Stimulated activated CD4-positive, alpha-beta T cell treated with anti-CD3 and anti-CD28 coated beads, Interleukin-1b, Interleukin-23, amount 100 ng/mL, for 24 hours (primary cell): ENCODE results near the gene PPFIBP1.
"Not testable (repeated sequence)": the region's sequence is repeated elsewhere in the genome, so short reads cannot be mapped to it uniquely, and the experiment has no call there.

ENCODE experiments used
- DNase-seq, 4 experiments: peaks; one replicate each; pipeline ENCODE4 v3.0.0-alpha.2; 2020; ENCODE audit warnings: low read depth in 4 of 4, low spot score in 1 of 4

The PPFIBP1 gene

DNA sequence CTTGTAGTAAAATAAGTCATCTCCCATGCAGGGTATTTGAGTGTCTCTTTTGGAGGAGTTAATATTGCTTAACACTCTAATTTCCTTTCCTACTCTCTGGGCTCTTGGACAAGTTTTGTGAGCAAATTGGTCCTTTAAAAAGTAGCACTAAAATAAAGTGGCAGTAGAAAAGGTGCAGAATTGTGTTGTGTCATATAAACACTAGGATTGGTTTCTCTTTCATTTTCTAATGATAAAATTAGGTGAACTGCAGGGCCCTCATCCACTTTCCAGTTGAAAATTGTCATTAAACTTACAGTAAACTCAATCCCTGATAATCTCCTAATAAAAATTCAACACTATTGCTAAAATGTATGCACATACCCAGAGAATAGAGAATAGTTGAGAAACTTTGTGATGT is 129.7 kb downstream of the PPFIBP1 start:
- DNase-seq, result no peak

DNA sequence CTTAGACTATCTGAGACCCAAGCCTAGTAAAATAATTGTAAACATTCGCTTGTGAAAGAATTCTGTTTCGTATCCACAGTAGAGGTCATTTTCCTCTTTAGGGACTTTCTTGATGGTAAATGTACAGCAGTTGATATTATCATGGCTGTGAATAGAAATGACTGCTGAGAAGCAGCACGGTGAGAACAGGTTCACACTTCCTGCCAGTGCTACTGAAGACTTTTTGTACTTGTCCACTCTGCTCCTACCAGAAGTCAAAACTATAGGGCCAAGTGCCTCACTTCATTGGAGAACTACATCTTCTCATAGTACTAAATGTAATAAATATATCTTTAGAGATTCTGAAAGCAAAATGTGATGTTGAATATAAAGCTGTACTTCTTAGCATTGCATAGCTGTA is 131.5 kb downstream of the PPFIBP1 start:
- not testable (repeated sequence) for DNase-seq

DNA sequence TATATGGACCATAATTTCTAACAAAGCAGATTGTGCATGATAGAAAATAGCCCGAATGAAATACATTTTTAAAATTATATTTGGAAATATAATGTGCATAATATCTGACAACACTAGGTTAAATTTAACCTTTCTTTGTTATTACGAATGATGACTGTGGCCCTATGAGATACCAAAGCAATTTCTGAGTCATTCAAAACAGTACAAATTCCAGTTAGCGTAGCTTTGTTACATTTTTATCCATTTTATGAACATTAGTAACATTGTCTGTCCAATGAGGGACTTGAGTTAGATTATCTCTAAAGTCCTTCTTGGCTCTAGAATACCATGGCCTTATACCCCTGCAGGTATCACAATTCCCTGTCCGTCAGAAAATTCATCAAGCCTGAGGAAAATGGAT is 133.3 kb downstream of the PPFIBP1 start:
- no peak for DNase-seq

DNA sequence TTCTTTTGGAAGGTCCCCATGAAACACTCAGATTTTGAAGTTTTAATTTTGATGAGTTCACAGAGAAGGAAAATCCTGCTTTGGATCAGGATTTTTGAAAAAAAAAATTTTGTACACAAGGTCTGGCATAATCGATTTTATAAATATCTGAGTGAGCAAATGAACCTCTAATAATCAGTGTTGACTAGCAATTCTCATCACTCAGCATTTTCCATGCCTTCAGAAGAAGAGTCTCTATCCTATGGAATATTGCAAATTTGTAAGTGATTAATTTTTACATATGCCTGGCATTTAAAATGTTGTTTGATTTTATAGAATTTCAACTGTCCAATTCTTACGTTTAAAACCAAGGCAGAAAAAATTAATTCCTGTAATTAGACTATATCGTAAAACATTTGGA is 141.7 kb downstream of the PPFIBP1 start:
- DNase-seq, result no peak

DNA sequence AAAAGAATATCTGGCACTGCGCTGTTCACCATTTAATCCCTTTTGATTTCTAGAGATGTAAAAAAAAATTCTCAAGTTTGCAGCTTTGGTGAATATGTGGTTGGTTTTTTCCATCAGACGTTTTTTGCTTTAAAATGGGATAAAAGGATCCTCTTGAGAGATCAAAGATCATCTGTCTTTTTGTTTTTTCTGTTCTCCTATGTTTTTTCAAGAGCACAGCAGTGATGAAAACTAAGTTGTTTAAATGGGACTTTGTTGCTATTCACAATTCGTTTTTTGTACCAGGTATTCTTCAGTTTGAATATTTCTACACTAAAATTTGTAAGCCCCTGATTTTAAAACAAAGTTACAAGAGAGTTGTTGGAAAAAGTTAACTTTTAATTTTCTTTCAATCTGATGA is 142.5 kb downstream of the PPFIBP1 start:
- DNase-seq, result no peak

DNA sequence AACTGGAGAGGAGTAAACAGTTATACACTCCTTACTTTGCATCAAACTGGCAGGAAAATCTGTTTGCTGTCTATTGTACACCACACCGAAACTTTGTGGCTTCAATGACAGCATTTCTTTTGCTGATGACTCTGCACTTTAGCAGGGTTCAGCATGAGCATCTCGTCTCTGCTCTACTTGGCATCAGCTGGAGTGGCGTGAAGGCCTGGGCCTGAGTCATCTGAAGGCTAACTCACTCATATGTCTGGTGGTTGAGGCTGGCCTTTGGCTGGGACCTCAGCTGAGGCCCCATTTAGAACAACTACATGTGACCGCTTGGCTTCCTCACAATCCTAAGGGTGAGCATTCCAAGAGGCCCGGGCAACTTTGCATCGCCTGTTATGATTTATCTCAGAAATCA is 143.5 kb downstream of the PPFIBP1 start:
- no peak for DNase-seq

DNA sequence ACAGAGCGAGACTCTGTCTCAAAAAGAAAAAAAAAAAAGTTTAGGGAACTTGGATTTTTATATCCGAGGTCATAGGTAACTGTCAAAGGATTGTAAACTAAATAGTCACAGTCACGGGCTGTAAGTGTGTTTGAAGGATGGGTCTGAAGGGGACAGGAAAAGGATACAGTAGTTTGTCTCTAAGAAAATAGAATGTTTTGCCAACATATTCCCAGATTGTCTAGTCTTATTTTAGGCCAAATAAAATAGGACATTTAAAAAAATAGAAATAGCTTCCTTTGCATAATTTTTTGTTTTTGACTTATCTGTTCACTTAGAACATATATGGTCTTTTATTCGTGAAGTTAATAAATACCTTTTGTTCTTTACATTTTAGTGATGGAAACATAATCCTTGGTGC is 148.0 kb downstream of the PPFIBP1 start:
- DNase-seq, result no peak

DNA sequence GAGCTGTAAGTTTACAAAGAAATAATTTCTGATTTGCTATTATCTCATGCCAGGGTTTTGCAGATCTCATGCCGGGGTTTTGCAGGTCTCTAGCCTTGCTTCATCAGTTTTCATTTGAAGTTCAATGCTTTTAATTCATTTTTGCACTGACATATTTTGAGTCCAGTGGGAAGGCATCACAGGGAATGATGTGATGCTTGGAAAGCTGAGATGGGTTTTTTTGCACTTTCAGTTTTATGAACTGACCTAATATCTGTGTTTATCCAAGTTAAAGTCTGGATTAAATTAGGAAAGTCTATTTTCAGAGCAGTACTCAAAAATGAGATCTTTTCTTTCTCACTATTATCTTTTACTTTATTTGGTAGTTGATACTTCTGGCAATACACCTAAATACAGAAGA is 148.6 kb downstream of the PPFIBP1 start:
- DNase-seq, result no peak

DNA sequence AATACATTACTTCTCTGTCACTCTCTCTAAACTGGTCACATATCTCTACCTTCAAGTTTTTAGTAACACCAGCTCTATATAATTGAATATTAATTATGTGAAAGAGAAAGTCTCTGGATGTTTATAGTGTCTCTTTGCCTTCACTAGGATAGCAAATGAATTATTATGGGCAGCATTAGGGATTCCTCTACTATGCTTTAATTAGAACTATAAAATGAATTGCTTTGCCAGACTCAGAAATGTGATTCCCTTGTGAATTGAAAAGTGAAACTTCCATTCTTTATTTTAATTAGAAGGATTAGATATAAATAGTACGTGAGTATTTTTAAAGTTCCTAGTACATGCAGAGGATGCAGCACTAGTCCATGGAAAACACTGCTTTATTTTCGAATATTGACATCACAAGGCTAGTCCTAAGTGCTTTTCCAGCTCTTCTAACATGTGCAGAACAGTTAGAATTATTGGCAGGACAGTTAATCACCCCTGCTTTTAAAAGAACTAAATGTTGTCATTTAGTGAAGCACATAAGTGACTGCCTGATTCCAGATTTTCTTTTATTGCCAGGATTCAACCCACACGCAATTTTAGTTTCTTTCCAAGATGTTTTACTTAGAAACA is 149.2 kb downstream of the PPFIBP1 start:
- no peak for DNase-seq

DNA sequence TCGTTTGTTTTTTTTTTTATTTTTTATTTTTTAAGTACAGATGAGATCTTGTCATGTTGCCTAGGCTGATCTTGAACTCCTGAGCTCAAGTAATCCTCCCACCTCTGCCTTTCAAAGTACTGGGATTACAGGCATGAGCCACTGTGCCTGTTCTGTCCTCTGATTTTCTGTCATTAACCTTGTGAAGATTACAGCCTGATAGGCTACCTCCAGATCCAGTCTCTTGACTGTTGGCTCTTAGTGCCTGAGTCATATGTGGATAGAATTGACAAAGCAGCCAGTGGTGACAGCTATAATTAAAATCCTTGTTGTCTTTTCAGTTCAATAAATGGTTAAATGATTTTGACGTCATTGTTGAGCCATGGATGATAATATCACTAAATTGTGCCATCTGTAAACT is 151.0 kb downstream of the PPFIBP1 start:
- no peak for DNase-seq

DNA sequence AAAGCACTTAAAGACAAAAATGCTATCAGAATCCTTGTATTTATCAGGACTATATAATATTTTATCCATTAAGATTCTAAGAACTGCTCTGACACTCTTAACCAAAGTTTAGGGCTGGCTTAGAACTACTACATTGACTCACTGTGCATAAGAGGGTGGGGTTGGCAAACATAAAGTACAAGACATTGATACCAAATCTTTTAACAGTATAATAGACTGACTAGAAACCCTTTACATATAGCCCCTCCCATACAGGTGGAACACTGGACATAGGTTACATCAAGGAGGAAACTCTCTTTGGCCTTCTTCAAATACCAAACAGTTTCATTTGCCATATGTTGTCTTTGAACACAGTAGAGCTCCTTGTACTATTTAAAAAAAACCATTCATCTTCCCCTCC is 156.6 kb downstream of the PPFIBP1 start:
- no peak for DNase-seq

DNA sequence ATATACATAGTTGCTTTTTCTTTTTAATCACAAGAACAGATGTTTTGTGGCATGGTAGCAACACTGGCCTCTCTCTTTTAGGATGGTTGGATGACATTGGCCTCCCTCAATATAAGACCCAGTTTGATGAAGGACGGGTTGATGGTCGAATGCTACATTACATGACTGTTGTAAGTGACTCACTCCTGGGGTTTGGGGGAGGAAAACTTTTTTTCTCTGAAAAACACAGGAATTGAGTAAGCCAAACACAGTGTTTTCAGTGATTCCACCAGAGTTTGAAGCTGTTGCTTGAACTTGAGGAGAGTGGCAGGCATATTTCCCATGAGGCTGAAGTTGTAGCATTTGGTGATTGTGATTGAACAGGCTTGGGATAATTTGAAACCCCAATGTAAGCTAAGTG is 158.5 kb downstream of the PPFIBP1 start:
- no peak for DNase-seq

DNA sequence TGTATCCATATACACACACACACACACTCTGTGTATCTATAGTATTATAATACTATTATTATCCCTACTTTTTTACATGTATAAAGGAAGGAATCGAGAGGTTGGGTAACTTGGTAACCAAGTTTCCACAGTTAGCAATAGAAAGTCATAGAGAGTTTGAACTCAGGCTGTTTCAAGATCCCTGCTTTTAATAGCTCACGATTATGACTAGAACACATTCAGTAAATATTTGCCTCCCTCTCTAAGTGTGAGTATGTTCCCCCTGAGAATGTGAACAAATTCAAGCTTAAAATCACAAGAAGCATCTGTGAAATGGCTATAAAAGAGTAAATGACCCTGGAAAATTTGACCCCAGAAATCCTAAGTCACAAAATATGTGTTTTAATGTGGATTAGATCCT is 161.3 kb downstream of the PPFIBP1 start:
- DNase-seq, result no peak

DNA sequence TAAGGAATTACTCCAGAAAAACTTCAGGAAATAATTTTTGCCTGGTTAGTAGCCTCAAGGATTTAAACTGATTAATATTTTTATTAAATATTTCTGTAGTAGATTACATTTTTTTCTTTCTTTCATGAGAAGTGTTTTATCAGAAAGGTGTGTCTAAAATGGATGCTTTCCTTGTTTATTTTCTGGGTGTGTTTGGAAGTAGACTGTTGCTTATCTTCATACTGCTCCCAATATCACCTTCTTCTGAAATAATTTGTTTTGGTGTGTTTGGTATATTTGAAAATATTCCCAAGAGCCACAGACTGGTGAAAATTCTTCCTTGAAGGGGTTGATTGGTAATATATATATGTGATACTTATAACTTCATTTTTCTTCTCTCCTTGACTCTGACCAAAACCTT is 162.1 kb downstream of the PPFIBP1 start:
- DNase-seq, result no peak

DNA sequence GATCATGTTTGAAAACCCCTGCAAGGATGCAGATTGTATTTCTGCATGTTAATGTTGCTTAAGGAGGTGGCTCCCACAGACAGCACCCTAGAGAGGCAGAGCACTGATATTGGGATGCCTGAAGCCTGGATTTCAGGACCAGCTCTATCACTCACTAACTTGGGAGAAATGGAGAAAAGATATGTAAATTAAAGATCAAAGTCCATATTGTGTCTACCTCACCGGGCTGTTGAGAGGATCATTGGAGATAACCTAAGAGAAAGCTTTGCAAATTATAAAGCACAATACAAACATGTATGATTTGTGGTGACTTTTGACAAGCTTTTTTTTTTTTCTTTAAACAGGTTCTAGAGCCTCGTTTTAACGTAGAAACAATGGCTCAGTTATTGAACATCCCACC is 164.7 kb downstream of the PPFIBP1 start:
- DNase-seq, result no peak

DNA sequence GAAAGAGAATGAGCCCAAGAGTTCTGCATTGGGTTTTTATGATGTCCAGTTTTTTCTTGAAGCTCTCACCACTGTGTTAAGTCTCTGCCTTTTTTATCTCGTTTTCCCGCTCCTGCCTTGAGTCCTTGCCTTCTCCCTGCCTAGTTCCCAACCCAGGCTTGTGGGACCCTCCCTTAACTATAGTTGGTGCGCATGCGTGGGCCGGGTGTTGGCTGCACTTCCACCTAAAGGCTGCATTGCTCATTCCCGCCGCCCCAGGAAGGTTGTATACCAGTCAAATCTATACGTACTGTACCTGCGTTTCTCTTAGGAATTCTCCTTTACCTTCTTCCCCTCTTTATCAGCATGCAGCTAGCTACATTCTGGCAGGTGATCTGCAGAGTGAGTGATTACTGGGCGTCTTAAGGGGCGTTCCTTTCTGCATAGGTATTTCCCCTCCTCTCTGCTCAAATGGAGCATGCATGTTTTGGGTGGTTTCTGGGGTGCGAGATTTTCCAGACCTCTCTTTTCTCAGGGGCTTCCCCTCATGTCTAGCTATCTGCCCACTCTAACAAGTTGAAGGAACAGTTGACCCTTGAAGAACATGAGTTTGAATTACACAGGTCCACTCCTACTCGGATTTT is 165.7 kb downstream of the PPFIBP1 start:
- no peak for DNase-seq

DNA sequence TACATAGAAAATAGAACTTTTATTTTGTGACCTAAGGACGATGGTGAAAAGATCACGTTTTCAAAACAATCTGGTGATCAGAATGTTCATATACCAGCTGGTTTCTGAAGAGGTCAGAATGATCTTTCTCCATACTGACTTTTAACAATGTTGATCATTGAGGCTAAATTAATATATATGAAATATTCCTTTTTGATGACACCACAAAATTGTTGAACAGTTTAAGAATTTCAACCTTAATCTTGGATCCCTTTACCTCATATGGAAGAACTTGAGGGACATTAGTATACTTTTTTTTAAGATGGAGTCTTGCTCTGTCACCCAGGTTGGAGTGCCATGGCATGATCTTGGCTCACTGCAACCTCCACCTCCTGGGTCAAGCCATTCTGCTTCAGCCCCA is 169.4 kb downstream of the PPFIBP1 start:
- DNase-seq, result no peak

DNA sequence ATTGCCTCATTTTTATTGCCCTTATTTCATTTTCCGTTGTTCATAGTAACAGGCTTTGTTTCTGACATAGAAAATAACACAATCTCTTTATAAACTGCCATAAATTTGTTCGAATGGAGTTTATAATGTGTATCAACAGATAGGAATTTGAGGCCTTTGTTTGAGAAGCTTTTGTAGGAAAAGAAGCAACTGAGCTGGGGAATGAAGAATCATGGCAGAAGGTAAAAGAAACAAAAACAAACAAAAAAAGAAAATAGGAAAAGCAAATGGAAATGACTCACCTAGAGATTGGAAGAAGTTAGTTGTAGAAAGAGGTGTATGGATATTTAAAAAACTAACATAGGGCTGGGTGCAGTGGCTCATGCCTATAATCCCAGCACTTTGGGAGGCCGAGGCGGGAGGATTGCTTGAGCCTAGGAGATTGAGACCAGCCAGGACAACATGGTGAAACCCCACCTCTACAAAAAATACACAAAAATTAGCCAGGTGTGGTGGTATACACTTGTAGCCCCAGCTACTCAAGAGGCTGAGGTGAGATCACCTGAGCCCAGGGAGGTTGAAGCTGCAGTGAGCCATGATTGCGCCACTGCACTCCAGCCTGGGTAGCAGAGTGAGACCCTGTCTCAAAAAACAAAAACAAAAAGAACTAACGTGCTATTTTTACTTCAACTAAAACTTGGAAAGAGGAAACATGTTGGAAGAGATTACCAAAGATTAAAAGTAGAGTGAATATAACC is 171.7 kb downstream of the PPFIBP1 start:
- no peak for DNase-seq

DNA sequence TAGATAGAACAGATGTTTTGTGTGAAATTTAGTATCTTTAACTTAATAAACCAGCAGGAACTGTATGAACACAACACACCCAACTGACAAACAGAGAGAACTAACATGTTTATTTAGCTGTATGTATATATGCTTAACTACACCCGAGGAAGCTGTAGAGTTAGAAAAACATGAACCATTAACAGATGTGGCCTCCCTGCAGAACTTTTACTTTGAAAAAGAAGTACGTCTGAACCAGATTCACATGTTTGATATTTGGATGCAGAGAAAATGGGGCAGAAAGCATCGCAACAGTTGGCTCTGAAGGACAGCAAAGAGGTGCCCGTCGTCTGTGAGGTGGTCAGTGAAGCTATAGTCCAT is 172.3 kb downstream of the PPFIBP1 start, which contains the start of gene REP15:
TSS of gene REP15 (plus strand) at position 155 of the 360 bp plus-strand sequence. CDS start at position 271, 116 bp downstream.
- no peak for DNase-seq

DNA sequence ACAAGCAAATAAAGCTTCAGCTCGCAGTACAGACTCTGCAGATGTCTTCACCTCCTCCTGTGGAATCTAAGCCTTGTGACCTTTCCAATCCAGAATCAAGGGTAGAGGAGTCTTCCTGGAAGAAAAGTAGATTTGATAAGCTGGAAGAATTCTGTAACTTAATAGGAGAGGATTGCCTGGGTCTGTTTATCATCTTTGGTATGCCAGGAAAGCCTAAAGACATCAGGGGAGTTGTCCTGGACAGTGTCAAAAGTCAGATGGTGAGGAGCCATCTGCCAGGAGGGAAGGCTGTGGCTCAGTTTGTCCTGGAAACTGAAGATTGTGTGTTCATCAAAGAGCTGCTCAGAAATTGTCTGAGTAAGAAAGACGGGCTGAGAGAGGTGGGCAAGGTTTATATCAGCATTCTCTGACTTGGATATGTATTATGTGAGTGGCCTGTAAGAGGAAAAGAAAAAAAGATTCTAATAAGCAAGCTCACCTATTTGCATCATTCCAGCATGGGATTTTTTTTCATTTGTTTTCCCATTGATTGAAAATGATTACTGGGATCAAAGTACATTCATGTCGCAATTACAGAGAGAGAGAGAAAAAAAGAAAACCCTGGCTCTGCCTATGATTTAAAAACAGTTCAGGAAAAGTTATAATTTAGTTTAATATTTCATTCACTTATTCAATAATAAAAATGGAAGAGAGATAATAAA is 173.0 kb downstream of the PPFIBP1 start:
- DNase-seq, result no peak

DNA sequence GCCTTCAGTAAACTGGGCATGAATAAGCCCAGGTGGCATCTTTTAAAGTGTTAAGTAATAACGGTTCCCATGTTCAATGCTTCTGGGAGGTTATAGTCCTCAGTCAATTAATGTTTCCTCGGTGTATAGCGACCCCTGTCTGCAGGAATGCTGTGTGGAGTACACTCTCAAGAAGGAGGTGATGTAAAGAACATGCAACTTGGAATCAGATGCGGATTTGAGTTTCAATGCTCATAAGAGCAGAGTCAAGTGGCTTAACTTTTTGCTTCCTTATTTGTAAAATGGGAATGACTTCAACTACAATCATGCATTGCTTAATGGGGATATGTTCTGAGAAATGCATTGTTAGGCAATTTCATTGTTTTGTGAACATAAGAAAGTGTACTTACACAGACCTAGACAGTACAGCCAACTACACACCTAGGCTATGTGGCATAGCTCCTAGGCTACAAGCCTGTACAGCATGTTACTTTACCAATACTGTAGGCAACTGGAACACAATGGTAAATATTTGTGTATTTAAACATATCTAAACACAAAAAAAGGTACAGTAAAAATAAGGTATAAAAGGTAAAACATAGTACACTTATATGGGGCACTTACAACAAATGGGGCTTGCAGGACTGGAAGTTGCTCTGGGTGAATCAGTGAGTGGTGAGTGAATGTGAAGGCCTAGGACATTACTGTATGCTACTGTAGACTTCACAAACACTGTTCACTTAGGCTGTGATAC is 179.9 kb downstream of the PPFIBP1 start:
- peak in 3 of 4 experiments; percentile 25 to 51 (median 41) for DNase-seq
